Heart left ventricle (tissue), 13 donors: ENCODE results near the gene PCBP3.

Source experiments
- CTCF ChIP-seq, 12 donors: fragments of 200-600 bp; sonication (generic) in 4 of 12; IDR thresholded peaks; one replicate each; pipeline versions ENCODE4 v1.5.0 to v1.8.0; 2018 to 2022; ENCODE audit warnings: antibody characterized with exemption in 12 of 12, mild to moderate bottlenecking in 5 of 12
- POLR2A ChIP-seq, 2 donors: fragments of 450-650 bp; IDR thresholded peaks; one replicate each; pipeline ENCODE4 v1.6.1; 2017; ENCODE audit warnings: antibody characterized with exemption in 2 of 2, mild to moderate bottlenecking in 2 of 2, moderate library complexity in 2 of 2
- donor health status: ischemic (EF 13 %, LVEDD 7.1; RV severe dilation, severe dysfunction).
- donor health status: DM: no; HTN: yes; CAD: no.
- donor health status: DM: no; HTN: no; CAD: no.
- donor health status: ischemic (EF 25% LVEDD 6.9; RV normal size, moderate dysfunction).
- donor health status: ischemic (EF 25% LVEDD 5.7; RV mildly dilated, moderate dysfunction).
- donor health status: ischemic (EF 35%, LVEDD 5.7; RV mildly dilated, moderate dysfunction).
- donor health status: nonischemic (EF 11% LVEDD 7.7; RV severe dilation, severe dysfunction).
- donor health status: DM: yes; HTN: yes; CAD: no.
- donor health status: PGD.
- donor health status: ischemic (EF 29% LVEDD 5.4; RV normal size, mild dysfunction).
- donor health status: nonischemic (EF 23%, LVEDD 6.1; RV moderate dilation, normal function).

GRCh38 chr21:45824546-45825215 is 181.2 kb downstream of the PCBP3 start:
- TF ChIP-seq POLR2A (IDR thresholded peaks at IDR 0.05) (no peak), CTCF (IDR thresholded peaks at IDR 0.05) (no peak)
